ENCODE measurements around the gene TNRC6B. TPM values are rescaled to one million over a fixed set of nuclear protein-coding genes. Genes with fewer than 3 reads are reported as not detected.

TNRC6B gene
- total RNA-seq, 1 experiment from 2014 or later: 62.7 TPM

DNA sequence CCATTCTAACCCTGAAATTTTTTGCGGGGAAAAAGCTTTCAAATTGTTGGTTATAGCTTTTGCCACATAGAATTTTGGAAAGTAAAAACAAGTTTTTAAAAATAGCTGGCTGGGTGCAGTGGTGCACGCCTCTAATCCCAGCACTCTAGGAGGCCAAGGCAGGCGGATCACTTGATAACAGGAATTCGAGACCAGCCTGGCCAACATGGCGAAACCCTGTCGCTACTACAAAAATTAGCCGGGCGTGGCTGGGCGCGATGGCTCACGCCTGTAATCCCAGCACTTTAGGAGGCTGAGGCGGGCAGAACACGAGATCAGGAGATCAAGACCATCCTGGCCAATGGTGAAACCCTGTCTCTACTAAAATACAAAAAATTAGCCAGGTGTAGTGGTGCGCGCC is 54.9 kb downstream of the TNRC6B start:
- no peak for TF ChIP-seq EZH2 (IDR thresholded peaks at IDR 0.05; ENCODE audit: low read depth)
- TF ChIP-seq, protein P1, sequence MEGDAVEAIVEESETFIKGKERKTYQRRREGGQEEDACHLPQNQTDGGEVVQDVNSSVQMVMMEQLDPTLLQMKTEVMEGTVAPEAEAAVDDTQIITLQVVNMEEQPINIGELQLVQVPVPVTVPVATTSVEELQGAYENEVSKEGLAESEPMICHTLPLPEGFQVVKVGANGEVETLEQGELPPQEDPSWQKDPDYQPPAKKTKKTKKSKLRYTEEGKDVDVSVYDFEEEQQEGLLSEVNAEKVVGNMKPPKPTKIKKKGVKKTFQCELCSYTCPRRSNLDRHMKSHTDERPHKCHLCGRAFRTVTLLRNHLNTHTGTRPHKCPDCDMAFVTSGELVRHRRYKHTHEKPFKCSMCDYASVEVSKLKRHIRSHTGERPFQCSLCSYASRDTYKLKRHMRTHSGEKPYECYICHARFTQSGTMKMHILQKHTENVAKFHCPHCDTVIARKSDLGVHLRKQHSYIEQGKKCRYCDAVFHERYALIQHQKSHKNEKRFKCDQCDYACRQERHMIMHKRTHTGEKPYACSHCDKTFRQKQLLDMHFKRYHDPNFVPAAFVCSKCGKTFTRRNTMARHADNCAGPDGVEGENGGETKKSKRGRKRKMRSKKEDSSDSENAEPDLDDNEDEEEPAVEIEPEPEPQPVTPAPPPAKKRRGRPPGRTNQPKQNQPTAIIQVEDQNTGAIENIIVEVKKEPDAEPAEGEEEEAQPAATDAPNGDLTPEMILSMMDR (conservative IDR thresholded peaks at IDR 0.05): no peak
- no peaks in the 10 kb centered on the region for H3K9me2 ChIP-seq (ENCODE audit: insufficient read depth)
- peaks cover 1% of the 10 kb centered on the region; the same call in 1 of the 2 replicates for H3F3A ChIP-seq (ENCODE audit: insufficient read depth, low read depth)
- no peak overlapping the region for H3K27ac ChIP-seq
- H3K9me3 ChIP-seq (ENCODE audit: insufficient read depth, low read depth): no peaks in the 10 kb centered on the region
- no TSS peak for BruUV-seq (replicated peaks)
- H4K20me1 ChIP-seq (ENCODE audit: insufficient read depth): peaks cover 15% of the 10 kb centered on the region
- intact Hi-C loops (cut with micrococcal nuclease; ENCODE audit: unreplicated experiment): no loop called here
- no peaks in the 10 kb centered on the region; the same call in 1 of the 2 replicates for H3K36me3 ChIP-seq (ENCODE audit: low read depth)
- H3K79me2 ChIP-seq (ENCODE audit: low read depth): peaks cover 21% of the 10 kb centered on the region
- no peaks in the 10 kb centered on the region for H3K27me3 ChIP-seq (ENCODE audit: insufficient read depth, low read depth)
- DNase-seq: no peak
- ChIA-PET CTCF (no interaction called here), POLR2A (ENCODE audit: unreplicated experiment) (no interaction called here)
- no peak overlapping the region for H3K4me2 ChIP-seq
- no peak overlapping the region for H2AFZ ChIP-seq
- H3K4me1 ChIP-seq (replicated peaks; ENCODE audit: insufficient read depth): no peaks in the 10 kb centered on the region
- no peak overlapping the region for H3K4me3 ChIP-seq

DNA sequence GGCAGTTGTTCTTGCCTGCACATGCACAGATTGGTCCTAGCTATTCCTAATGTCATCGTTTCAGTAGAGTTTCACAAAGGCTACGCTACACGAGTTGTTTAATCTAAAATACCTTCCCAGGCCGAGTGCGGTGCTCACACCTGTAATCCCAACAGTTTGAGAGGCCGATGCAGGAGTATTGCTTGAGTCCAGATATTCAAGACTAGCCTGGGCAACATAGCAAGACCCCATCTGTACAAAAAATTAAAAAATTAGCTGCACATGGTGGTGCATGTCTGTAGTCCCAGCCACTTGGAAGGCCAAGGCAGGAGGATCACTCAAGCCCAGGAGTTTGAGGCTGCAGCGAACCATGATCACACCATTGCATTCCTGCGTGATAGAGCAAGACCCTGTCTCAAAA is 56.2 kb downstream of the TNRC6B start:
- Histone ChIP-seq H3K9me3 (ENCODE audit: insufficient read depth, low read depth) (no peaks in the 10 kb centered on the region), H3K79me2 (ENCODE audit: low read depth) (peaks cover 33% of the 10 kb centered on the region), H4K20me1 (ENCODE audit: insufficient read depth) (peaks cover 12% of the 10 kb centered on the region), H3K9me2 (ENCODE audit: insufficient read depth) (no peaks in the 10 kb centered on the region), H3K36me3 (ENCODE audit: low read depth) (no peaks in the 10 kb centered on the region; the same call in 1 of the 2 replicates), H3K4me3 (no peak overlapping the region), H3K27me3 (ENCODE audit: insufficient read depth, low read depth) (no peaks in the 10 kb centered on the region), H3F3A (ENCODE audit: insufficient read depth, low read depth) (peaks cover 11% of the 10 kb centered on the region), H3K4me2 (no peak overlapping the region), H2AFZ (no peak overlapping the region), H3K27ac (no peak overlapping the region), H3K4me1 (replicated peaks; ENCODE audit: insufficient read depth) (peaks cover 12% of the 10 kb centered on the region)
- TF ChIP-seq, protein P1 (conservative IDR thresholded peaks at IDR 0.05): no peak
- no peak for TF ChIP-seq EZH2 (IDR thresholded peaks at IDR 0.05; ENCODE audit: low read depth)
- ChIA-PET POLR2A (ENCODE audit: unreplicated experiment) (no interaction called here), CTCF (no interaction called here)
- intact Hi-C loops (cut with micrococcal nuclease; ENCODE audit: unreplicated experiment): no loop called here
- DNase-seq: no peak
- BruUV-seq (replicated peaks): no TSS peak

DNA sequence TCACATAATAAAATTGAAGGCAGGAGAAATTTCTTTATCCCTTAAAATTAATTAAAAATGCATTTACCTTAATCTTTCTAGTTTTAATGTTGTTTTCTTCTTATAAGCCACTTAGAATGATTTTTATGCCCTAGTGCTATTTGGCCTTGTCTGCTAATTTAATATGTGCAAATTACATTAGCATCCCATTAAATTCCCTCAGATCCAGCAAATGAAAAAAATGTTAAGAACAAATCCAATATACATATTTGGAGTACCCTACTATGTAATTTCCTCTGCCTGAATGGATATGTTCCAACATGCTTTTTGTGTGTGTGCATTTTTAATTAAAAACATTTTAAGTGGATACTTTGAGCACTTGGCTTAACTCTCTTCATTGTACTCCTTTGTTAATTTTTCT is 56.9 kb downstream of the TNRC6B start:
- H3K9me2 ChIP-seq (ENCODE audit: insufficient read depth): no peaks in the 10 kb centered on the region
- peaks cover 19% of the 10 kb centered on the region for H3K4me1 ChIP-seq (replicated peaks; ENCODE audit: insufficient read depth)
- no peak overlapping the region for H3K27ac ChIP-seq
- intact Hi-C loops (cut with micrococcal nuclease; ENCODE audit: unreplicated experiment): no loop called here
- TF ChIP-seq EZH2 (IDR thresholded peaks at IDR 0.05; ENCODE audit: low read depth): no peak
- TF ChIP-seq, protein P1 (conservative IDR thresholded peaks at IDR 0.05): no peak
- CTCF ChIA-PET: no interaction called here
- H3K9me3 ChIP-seq (ENCODE audit: insufficient read depth, low read depth): no peaks in the 10 kb centered on the region
- no peak overlapping the region for H3K4me2 ChIP-seq
- H3K27me3 ChIP-seq (ENCODE audit: insufficient read depth, low read depth): no peaks in the 10 kb centered on the region
- no peak overlapping the region for H2AFZ ChIP-seq
- peaks cover 11% of the 10 kb centered on the region for H4K20me1 ChIP-seq (ENCODE audit: insufficient read depth)
- no TSS peak for BruUV-seq (replicated peaks)
- peaks cover 38% of the 10 kb centered on the region for H3K79me2 ChIP-seq (ENCODE audit: low read depth)
- H3K4me3 ChIP-seq: no peak overlapping the region
- POLR2A ChIA-PET (ENCODE audit: unreplicated experiment): no interaction called here
- no peak for DNase-seq
- no peaks in the 10 kb centered on the region; the same call in 1 of the 2 replicates for H3K36me3 ChIP-seq (ENCODE audit: low read depth)
- peaks cover 17% of the 10 kb centered on the region for H3F3A ChIP-seq (ENCODE audit: insufficient read depth, low read depth)

Data from PC-9 (cell line).